NCI-H82 (cell line): ENCODE data around the gene CLCNKB.

Experiments used
- DNase-seq: peaks from one replicate; lab custom pipeline; 2025; lab: John Stamatoyannopoulos, UW

Gene CLCNKB

GRCh38 chr1:16095447-16095846 is 51.9 kb downstream of the CLCNKB start:
- no peak for DNase-seq

- DNase-seq: no peak
These were observed 55.8 kb downstream of the CLCNKB start for GRCh38 chr1:16099412-16099811.

GRCh38 chr1:16101623-16102022 is 58.0 kb downstream of the CLCNKB start:
- no peak for DNase-seq
